Upper lobe of left lung (tissue), 4 donors: ENCODE data around the gene CNP.

ENCODE experiments used
- CTCF ChIP-seq, 6 experiments: fragments of 450-650 bp in 4 of 6; fragments of 200-600 bp in 2 of 6; sonication (generic) in 2 of 6; IDR thresholded peaks; one replicate each; pipeline ENCODE4 v1.5.1; 2016 to 2019; ENCODE audit warnings: antibody characterized with exemption in 6 of 6
- POLR2AphosphoS5 ChIP-seq, 2 donors: sonication (generic); formaldehyde crosslinking; IDR thresholded peaks; one replicate each; pipeline ENCODE4 v1.5.1; 2017; ENCODE audit warnings: antibody characterized with exemption in 2 of 2

DNA sequence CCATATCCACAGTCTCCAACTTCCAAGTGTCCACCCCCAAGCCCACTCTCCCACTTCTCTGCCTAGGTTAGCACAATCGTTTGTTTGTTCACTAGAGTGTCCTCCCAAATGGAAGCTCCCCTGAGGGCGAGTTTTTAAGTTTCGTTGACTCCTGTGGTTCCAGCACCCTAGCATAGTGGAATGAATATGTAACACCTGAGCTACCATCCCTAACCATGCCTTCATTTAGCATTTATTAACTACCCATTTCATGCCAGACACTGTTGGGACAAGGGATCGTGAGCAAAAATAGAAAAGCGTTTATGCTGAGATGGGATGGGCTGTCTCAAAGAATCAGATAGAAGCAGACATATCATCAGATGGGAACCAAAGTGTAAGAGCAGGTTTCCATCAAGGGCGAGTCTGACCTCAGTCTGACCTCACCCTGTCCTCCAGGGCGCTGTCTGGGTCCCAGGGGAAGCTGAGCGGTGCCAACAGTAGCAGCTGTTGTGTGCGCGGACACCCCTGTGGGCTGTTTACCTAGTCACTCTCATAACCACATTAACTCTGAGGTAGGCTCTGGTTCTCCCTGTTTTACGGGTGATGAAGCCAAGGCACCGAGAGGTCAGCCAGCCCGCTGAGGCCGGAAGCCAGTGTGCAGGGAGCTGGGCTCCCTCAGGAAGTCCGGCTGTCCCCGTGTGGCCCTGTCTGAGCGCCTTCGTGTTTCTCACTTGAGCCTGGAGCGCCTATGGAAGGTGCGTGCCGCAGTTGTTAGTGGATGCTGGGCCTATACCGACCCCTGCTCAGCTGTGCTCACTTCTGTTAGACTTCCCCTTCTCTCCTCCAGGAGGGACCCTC is 6.2 kb downstream of the CNP start:
- TF ChIP-seq POLR2AphosphoS5 (IDR thresholded peaks at IDR 0.05) = peak in 1 of 2 donors; percentile 31
- TF ChIP-seq CTCF (IDR thresholded peaks at IDR 0.05) = no peak
